Measurements from ENCODE around the gene ARL2. TPM values are rescaled to one million over a fixed set of nuclear protein-coding genes. Genes with fewer than 3 reads are reported as not detected.

Gene ARL2
- total and polyA plus RNA-seq, 2 donors (not counting 3 experiments of a cell fraction or from before 2014, with no cell fraction given): 109 to 259 TPM

DNA sequence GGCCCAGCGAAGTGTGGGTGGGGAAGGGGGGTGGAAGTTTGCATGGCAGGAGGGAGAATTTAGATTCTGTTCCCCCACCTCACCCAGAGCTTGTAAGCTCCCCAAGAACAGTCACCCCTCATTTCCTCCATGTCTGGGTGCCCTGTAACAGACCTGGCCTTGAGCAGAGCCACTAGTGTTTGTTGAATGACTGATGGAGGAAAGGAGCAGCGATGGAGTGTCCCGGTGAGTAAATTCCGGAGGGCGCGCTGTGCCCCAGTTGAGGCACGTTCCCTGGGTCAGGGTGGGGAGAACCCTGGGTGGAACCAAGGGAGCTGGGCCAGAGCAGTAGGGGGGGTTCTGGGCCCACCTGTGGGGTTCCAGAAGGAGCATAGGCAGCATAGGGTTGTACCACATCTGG is 43.6 kb downstream of the ARL2 start:
- H4K20me1 ChIP-seq (replicated peaks; ENCODE audit: control insufficient read depth, extremely low read depth, insufficient read depth, low read length): no peaks in the 10 kb centered on the region
- no peak overlapping the region for H3K4me3 ChIP-seq (replicated peaks in 1 of 3; ENCODE audit: insufficient read depth in 1 of 3, low read depth in 1 of 3, low read length in 3 of 3)
- H3K79me2 ChIP-seq (ENCODE audit: control insufficient read depth, insufficient read depth, low read length): no peaks in the 10 kb centered on the region
- no peaks in the 10 kb centered on the region for H3K9me3 ChIP-seq (replicated peaks; ENCODE audit: control insufficient read depth, insufficient read depth, low read length)
- no peak overlapping the region for H3K4me2 ChIP-seq (ENCODE audit: insufficient read depth, low read length)
- TF ChIP-seq POLR2AphosphoS5 (IDR thresholded peaks at IDR 0.05; ENCODE audit: insufficient read depth, low read depth, low read length): no peak
- no peak for TF ChIP-seq GATA2 (IDR thresholded peaks at IDR 0.05; ENCODE audit: insufficient read depth, insufficient read length, low read depth, low read length)
- H3K27me3 ChIP-seq (ENCODE audit: control insufficient read depth in 2 of 2, insufficient read depth in 2 of 2, low read length in 2 of 2): no peaks in the 10 kb centered on the region
- ChIA-PET CTCF (interaction anchor here (1.0 kb wide), 1 partner anchor 18 kb away, joined by 3 read pairs; no protein-coding TSS in a partner anchor), POLR2A (no interaction called here)
- no peaks in the 10 kb centered on the region for H3K4me1 ChIP-seq (ENCODE audit: control insufficient read depth, extremely low read depth, insufficient read depth, low read length)
- no peaks in the 10 kb centered on the region for H3K9me1 ChIP-seq (replicated peaks; ENCODE audit: control insufficient read depth, extremely low read depth, insufficient read depth, low read length)
- H3K36me3 ChIP-seq (ENCODE audit: control insufficient read depth in 2 of 2, extremely low read depth in 1 of 2, insufficient read depth in 2 of 2, low read length in 2 of 2): no peaks in the 10 kb centered on the region
- H2AFZ ChIP-seq (ENCODE audit: low read depth, low read length): no peak overlapping the region
- no peak for FAIRE-seq
- BruUV-seq (replicated peaks): no TSS peak
- no peak for DNase-seq (ENCODE audit: low read depth, low spot score)
- H3K27ac ChIP-seq (ENCODE audit: insufficient read depth, low read depth, low read length): no peak overlapping the region
- dilution Hi-C loops (cut with MboI; ENCODE audit: extremely low pct_ligation_motif_present, low sequenced_read_pairs): no loop called here
- H3K9ac ChIP-seq (replicated peaks; ENCODE audit: extremely low read depth, insufficient read depth, low read length): no peak overlapping the region
- intact Hi-C loops (cut with micrococcal nuclease): no loop called here

DNA sequence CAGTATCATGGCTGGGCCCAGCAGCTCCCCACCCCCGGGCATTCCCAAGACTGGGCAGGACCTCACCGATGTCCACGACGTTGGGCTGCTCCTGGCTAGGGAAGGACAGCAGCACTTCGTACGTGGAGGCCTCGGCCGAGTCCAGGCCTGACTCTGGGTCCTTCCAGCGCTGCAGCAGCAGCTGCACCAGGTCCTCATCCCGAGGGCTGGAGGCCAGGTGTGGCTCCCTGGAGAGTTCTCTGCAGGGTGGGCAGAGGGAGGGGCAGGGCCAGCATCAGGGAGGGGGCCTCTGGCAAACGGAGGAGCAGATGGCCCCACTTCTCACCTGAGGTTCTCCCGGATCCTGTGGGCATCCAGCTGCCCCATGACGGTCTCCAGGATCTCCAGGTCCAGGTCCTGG is 44.1 kb downstream of the ARL2 start:
- no peak overlapping the region for H3K4me3 ChIP-seq (replicated peaks in 1 of 3; ENCODE audit: insufficient read depth in 1 of 3, low read depth in 1 of 3, low read length in 3 of 3)
- no TSS peak for BruUV-seq (replicated peaks)
- FAIRE-seq: no peak
- H3K9me3 ChIP-seq (replicated peaks; ENCODE audit: control insufficient read depth, insufficient read depth, low read length): no peaks in the 10 kb centered on the region
- H4K20me1 ChIP-seq (replicated peaks; ENCODE audit: control insufficient read depth, extremely low read depth, insufficient read depth, low read length): no peaks in the 10 kb centered on the region
- H2AFZ ChIP-seq (ENCODE audit: low read depth, low read length): no peak overlapping the region
- H3K9ac ChIP-seq (replicated peaks; ENCODE audit: extremely low read depth, insufficient read depth, low read length): no peak overlapping the region
- no peaks in the 10 kb centered on the region for H3K27me3 ChIP-seq (ENCODE audit: control insufficient read depth in 2 of 2, insufficient read depth in 2 of 2, low read length in 2 of 2)
- ChIA-PET POLR2A (no interaction called here), CTCF (interaction anchor here (1.0 kb wide), 1 partner anchor 18 kb away, joined by 3 read pairs; no protein-coding TSS in a partner anchor)
- H3K9me1 ChIP-seq (replicated peaks; ENCODE audit: control insufficient read depth, extremely low read depth, insufficient read depth, low read length): no peaks in the 10 kb centered on the region
- H3K4me2 ChIP-seq (ENCODE audit: insufficient read depth, low read length): no peak overlapping the region
- dilution Hi-C loops (cut with MboI; ENCODE audit: extremely low pct_ligation_motif_present, low sequenced_read_pairs): no loop called here
- H3K36me3 ChIP-seq (ENCODE audit: control insufficient read depth in 2 of 2, extremely low read depth in 1 of 2, insufficient read depth in 2 of 2, low read length in 2 of 2): no peaks in the 10 kb centered on the region
- H3K79me2 ChIP-seq (ENCODE audit: control insufficient read depth, insufficient read depth, low read length): no peaks in the 10 kb centered on the region
- intact Hi-C loops (cut with micrococcal nuclease): no loop called here
- H3K4me1 ChIP-seq (ENCODE audit: control insufficient read depth, extremely low read depth, insufficient read depth, low read length): no peaks in the 10 kb centered on the region
- H3K27ac ChIP-seq (ENCODE audit: insufficient read depth, low read depth, low read length): no peak overlapping the region
- no peak for TF ChIP-seq JUN (IDR thresholded peaks at IDR 0.05; ENCODE audit: borderline replicate concordance, insufficient read depth, insufficient read length, low read depth)
- TF ChIP-seq, protein P1, sequence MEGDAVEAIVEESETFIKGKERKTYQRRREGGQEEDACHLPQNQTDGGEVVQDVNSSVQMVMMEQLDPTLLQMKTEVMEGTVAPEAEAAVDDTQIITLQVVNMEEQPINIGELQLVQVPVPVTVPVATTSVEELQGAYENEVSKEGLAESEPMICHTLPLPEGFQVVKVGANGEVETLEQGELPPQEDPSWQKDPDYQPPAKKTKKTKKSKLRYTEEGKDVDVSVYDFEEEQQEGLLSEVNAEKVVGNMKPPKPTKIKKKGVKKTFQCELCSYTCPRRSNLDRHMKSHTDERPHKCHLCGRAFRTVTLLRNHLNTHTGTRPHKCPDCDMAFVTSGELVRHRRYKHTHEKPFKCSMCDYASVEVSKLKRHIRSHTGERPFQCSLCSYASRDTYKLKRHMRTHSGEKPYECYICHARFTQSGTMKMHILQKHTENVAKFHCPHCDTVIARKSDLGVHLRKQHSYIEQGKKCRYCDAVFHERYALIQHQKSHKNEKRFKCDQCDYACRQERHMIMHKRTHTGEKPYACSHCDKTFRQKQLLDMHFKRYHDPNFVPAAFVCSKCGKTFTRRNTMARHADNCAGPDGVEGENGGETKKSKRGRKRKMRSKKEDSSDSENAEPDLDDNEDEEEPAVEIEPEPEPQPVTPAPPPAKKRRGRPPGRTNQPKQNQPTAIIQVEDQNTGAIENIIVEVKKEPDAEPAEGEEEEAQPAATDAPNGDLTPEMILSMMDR (IDR thresholded peaks at IDR 0.05; ENCODE audit: extremely low read depth in 1 of 2, insufficient read depth in 1 of 2, low read depth in 1 of 2, low read length in 2 of 2): no peak
- no peak for TF ChIP-seq EZH2 (IDR thresholded peaks at IDR 0.05; ENCODE audit: borderline replicate concordance, low read depth, low read length, severe bottlenecking)
- no peak for TF ChIP-seq POLR2A (IDR thresholded peaks at IDR 0.05; ENCODE audit: low read depth, low read length)
- TF ChIP-seq GATA2 (IDR thresholded peaks at IDR 0.05; ENCODE audit: insufficient read depth, insufficient read length, low read depth, low read length): no peak
- TF ChIP-seq FOS (IDR thresholded peaks at IDR 0.05; ENCODE audit: borderline replicate concordance, insufficient read depth, low read length): no peak
- no peak for TF ChIP-seq MYC (IDR thresholded peaks at IDR 0.05; ENCODE audit: low read depth, low read length)
- DNase-seq (ENCODE audit: low read depth, low spot score): no peak
